ENCODE data around the gene TAOK2.

Gene TAOK2

DNA sequence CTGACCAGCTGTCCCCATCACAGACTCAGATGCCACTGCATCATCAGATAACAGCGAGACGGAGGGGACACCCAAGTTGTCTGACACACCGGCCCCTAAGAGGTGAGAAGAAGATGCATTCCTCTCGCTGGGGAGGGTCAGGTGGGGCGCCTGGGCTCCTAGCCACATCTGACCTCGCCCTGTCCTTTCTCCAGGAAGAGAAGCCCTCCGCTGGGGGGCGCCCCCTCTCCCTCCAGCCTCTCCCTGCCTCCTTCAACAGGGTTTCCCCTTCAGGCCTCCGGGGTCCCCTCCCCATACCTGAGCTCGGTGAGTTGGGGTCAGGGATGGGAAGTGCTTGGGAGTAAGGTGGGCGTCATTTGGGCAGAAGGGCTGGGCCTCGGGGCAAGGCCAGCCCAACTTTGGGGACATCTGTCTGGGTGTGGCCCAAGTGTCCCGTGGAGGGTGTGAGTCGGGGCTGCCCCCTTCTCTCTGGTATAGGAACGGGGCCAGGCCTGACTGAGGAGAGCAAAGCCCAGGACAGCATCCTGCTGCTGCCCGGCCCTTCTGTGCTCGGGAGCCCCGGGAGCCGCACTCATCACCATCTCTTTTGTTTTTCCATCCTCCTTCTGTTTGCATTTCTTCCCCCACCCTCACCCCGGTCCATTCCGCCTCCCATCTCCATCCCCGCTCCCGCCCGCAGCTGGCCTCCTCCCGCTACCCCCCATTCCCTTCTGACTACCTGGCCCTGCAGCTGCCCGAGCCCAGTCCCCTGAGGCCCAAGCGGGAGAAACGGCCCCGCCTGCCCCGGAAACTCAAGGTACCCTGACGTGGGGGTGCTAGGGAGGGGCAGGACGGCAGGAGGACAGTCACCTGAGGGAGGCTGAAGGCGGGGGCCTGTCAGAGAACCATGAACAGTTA lies 27.3 kb downstream of the TAOK2 start:
- Histone ChIP-seq H3K9me3 (replicated peaks; ENCODE audit: low read length) (no peaks in the 10 kb centered on the region), H3K9ac (ENCODE audit: low read depth, low read length) (no peak overlapping the region), H3K27me3 (ENCODE audit: control insufficient read depth, insufficient read depth, low read length) (no peaks in the 10 kb centered on the region), H3K4me1 (ENCODE audit: control insufficient read depth, insufficient read depth, low read length) (peaks cover 6% of the 10 kb centered on the region), H3K4me2 (ENCODE audit: low read length) (no peak overlapping the region), H3K4me3 (ENCODE audit: low read length) (no peak overlapping the region), H3K36me3 (ENCODE audit: insufficient read depth, low read length) (peaks cover 31% of the 10 kb centered on the region)

DNA sequence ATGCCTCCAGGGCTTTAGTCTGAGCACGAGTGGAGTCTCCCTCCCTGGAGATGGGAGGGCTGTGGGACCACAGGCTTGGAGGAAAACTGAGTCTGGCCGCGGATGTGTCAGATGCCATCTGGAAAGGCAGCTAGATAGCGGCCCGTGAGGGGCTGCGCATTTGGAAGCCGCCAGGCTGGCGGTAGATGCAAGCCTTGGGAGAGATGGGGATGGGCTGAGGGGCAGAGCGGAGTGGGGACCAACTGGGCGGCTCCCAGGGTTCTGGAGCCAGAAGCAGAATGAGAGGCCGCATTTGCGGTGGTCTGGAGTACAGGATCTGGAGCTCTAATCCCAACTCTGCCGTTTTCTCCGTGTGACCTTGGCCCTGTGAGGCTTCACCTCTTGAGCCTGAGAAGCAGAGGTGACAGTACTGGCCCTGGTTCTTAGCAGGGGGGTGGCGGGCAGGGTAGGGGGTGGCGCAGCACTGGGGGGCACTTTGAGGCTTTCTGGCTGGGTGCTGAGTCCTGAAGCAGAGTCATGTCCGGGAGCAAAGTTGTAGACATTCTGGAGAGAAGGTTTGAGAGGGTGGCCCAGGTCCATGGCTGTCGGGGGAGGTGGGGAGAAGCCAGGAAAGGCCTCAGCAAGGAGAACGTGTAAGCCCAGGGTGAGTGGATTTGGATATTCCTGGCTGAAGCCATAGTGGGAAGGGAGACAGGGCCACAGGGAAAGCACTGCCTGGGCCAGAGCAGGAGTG lies 29.1 kb downstream of the TAOK2 start:
- Histone ChIP-seq H3K4me2 (ENCODE audit: low read length) (no peak overlapping the region), H3K4me1 (ENCODE audit: control insufficient read depth, insufficient read depth, low read length) (no peaks in the 10 kb centered on the region), H3K9me3 (replicated peaks; ENCODE audit: low read length) (no peaks in the 10 kb centered on the region), H3K27me3 (ENCODE audit: control insufficient read depth, insufficient read depth, low read length) (peaks cover 3% of the 10 kb centered on the region), H3K9ac (ENCODE audit: low read depth, low read length) (no peak overlapping the region), H3K36me3 (ENCODE audit: insufficient read depth, low read length) (peaks cover 28% of the 10 kb centered on the region), H3K4me3 (ENCODE audit: low read length) (no peak overlapping the region)

DNA sequence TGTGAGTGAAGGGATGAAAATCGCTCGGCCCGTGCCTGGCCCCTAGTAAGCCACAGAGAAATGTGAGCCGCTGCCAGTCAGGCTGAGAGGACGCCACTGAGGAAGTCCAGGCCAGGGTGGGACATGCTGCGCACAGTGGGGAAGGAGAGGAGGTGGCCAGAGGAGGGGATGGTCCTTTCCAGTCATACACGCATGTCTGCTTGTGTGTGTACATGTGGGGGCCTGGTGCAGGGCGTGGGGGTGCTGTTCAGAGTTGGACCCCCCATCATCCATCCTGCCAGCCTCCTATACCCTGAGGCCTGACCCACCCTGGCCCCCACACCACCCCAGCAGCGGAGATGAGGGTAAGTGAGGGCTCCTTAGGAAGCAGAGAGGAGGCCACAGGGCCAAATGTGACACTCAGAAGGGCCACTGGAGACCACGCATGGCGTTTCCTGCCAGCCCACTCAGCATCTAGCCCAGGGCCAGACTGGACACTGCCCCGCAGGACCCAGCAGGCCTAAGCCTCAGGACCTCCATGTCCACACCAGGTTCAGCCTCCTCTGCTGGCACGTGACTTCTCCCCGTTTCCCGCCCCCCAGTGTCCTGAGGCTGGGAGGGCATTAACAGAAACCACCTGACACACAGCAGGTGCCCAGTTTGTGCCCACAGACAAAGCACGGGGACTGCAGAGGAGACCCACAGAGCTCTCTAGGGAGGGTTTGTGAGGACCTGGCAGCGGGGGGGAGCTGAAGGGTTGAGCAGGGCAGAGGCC lies 30.2 kb downstream of the TAOK2 start:
- Histone ChIP-seq H3K36me3 (ENCODE audit: insufficient read depth, low read length) (peaks cover 27% of the 10 kb centered on the region), H3K9ac (ENCODE audit: low read depth, low read length) (no peak overlapping the region), H3K4me2 (ENCODE audit: low read length) (no peak overlapping the region), H3K4me3 (ENCODE audit: low read length) (no peak overlapping the region), H3K27me3 (ENCODE audit: control insufficient read depth, insufficient read depth, low read length) (peaks cover 5% of the 10 kb centered on the region), H3K9me3 (replicated peaks; ENCODE audit: low read length) (no peaks in the 10 kb centered on the region), H3K4me1 (ENCODE audit: control insufficient read depth, insufficient read depth, low read length) (no peaks in the 10 kb centered on the region)

DNA sequence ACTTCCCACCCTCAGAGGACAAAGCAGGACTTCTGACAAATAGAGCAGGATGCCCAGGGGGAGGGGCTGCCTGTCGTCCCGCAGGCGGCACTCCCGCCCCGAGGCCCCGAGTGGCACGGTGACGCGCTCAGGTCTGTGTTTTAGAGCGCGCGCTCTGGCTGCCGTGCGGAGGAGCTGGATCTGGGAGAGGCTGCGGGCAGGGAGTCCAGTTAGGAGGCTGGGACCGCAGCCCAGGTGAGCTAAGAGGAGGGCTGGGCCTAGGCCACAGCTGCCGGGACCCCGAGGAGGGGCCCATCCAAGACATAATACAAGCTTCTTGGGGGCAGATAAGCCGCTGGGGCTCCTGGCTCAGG lies 30.7 kb downstream of the TAOK2 start:
- H3K4me1 ChIP-seq (ENCODE audit: control insufficient read depth, insufficient read depth, low read length): no peaks in the 10 kb centered on the region
- H3K27me3 ChIP-seq (ENCODE audit: control insufficient read depth, insufficient read depth, low read length): peaks cover 10% of the 10 kb centered on the region
- no peak overlapping the region for H3K9ac ChIP-seq (ENCODE audit: low read depth, low read length)
- no peak overlapping the region for H3K4me3 ChIP-seq (ENCODE audit: low read length)
- H3K9me3 ChIP-seq (replicated peaks; ENCODE audit: low read length): no peaks in the 10 kb centered on the region
- H3K4me2 ChIP-seq (ENCODE audit: low read length): no peak overlapping the region
- H3K36me3 ChIP-seq (ENCODE audit: insufficient read depth, low read length): peaks cover 24% of the 10 kb centered on the region

DNA sequence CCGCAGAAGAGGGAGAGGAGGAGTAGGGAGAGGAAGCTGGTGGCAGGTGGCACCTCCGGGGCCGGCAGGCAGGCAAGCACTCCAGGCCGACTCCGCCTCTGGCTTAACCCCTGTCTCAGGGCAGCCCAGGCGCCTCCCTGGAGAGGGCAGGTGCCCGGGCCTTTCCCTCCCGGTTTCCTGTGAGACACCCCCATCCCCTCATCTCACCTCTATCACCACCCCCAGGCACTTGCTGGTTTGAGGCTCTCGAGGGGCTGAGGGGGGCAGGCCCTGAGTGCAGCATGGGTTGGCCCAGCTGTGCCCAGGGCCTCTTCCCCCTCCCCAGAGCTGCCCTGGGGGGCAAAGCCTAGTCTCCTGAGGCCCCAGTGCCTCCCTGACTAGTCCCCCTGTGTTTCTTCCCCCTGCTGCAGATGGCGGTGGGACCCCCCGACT lies 31.2 kb downstream of the TAOK2 start:
- Histone ChIP-seq H3K4me3 (ENCODE audit: low read length) (no peak overlapping the region), H3K27me3 (ENCODE audit: control insufficient read depth, insufficient read depth, low read length) (peaks cover 15% of the 10 kb centered on the region), H3K36me3 (ENCODE audit: insufficient read depth, low read length) (peaks cover 20% of the 10 kb centered on the region), H3K9me3 (replicated peaks; ENCODE audit: low read length) (no peaks in the 10 kb centered on the region), H3K4me2 (ENCODE audit: low read length) (no peak overlapping the region), H3K9ac (ENCODE audit: low read depth, low read length) (no peak overlapping the region), H3K4me1 (ENCODE audit: control insufficient read depth, insufficient read depth, low read length) (no peaks in the 10 kb centered on the region)

DNA sequence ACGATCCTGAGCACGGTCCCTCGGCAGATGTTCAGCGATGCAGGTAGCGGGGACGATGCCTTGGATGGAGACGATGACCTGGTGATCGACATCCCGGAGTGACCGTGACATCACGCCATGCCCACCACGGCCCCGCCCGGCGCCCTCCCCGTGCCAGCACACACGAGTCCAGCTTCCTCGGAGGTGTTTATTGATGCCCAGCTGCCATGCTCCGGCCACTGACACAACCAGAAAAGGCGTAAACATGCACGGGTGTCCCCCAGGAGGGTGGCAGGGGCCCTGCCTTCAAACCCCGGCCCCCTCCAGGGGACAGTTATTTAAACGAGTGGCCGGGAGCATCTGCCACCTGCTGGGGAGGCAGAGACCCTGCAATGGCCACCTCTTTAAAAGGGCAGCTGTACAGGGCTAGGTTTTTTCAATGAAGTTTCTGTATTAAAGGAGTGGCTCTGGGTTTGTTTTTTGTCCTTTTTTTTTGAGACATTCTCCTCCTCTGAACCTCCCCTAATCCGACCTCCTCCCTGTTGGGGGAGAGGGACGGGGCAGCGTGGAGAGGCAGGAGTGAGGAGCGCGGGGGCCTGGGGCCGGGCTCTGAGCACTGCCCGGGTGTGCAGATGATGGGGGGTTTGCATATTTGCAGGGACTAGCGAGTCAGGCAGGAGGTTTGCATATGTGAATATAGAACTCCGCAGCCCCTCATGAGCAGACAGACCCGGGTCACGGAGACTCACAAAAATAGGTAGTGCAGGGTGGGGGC lies 31.9 kb downstream of the TAOK2 start:
- peaks cover 18% of the 10 kb centered on the region for H3K36me3 ChIP-seq (ENCODE audit: insufficient read depth, low read length)

DNA sequence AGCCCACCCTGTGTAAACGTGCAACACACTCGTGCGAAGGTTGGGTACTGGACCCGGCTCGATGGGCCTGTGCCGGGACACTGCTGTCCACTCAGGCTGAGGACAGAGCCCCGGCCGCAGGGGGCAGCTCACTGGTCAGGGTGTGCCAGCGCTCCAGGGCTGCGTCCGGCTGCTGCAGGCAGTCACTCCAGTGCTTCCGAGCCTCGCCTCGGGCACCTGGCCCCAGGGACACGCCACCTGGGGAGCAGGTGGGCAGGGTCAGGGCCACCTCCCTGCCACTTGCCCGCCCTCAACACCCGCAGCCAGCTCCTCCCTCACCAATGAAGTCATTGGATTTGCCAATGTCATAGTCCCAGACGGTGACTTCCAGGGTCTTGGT lies 32.4 kb downstream of the TAOK2 start:
- H3K4me1 ChIP-seq (ENCODE audit: control insufficient read depth, insufficient read depth, low read length): peaks cover 6% of the 10 kb centered on the region
- no peaks in the 10 kb centered on the region for H3K9me3 ChIP-seq (replicated peaks; ENCODE audit: low read length)
- H3K36me3 ChIP-seq (ENCODE audit: insufficient read depth, low read length): peaks cover 18% of the 10 kb centered on the region
- H3K4me2 ChIP-seq (ENCODE audit: low read length): no peak overlapping the region
- peaks cover 23% of the 10 kb centered on the region for H3K27me3 ChIP-seq (ENCODE audit: control insufficient read depth, insufficient read depth, low read length)
- no peak overlapping the region for H3K4me3 ChIP-seq (ENCODE audit: low read length)
- no peak overlapping the region for H3K9ac ChIP-seq (ENCODE audit: low read depth, low read length)

More for the DNA sequence above, 31.9 kb downstream of the TAOK2 start:
- H3K4me2 ChIP-seq (ENCODE audit: low read length): no peak overlapping the region
- no peak overlapping the region for H3K4me3 ChIP-seq (ENCODE audit: low read length)
- no peaks in the 10 kb centered on the region for H3K9me3 ChIP-seq (replicated peaks; ENCODE audit: low read length)
- H3K9ac ChIP-seq (ENCODE audit: low read depth, low read length): no peak overlapping the region
- H3K4me1 ChIP-seq (ENCODE audit: control insufficient read depth, insufficient read depth, low read length): peaks cover 3% of the 10 kb centered on the region
- peaks cover 22% of the 10 kb centered on the region for H3K27me3 ChIP-seq (ENCODE audit: control insufficient read depth, insufficient read depth, low read length)

DNA sequence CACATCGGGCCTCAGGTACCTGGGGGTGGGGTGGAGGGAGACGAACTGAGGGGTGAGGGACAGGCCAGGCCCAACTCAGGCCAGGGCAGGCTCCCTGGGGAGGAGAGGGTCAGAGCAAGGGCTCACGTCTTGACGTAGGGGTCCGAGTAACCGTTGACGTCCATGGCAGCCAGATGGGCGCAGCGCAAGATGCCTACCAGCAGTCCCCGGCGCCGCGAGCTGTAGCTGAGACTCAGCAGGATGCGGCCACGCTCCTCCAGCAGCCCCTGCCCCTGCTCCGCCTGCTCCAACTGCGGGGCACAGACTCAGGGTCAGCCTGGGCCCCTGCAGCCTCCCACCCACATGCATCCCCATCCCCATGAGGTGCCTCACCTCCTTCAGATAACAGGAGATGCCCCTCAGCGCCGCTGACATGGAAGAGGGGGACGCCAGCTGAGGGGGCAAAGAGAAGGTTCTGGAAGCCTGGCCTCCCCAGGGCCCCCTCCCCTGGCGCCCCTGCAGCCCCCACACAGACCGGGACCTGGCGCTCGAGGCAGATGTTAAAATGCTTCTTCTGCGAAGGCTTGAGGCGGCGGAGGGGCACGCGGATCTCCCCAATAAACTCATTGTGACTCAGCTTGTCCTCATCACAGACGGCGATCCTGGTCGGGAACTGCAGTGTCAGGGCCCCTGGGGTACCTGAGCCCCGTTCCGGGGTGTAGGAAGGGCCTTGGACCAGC lies 33.1 kb downstream of the TAOK2 start:
- H3K4me1 ChIP-seq (ENCODE audit: control insufficient read depth, insufficient read depth, low read length): peaks cover 6% of the 10 kb centered on the region
- peaks cover 28% of the 10 kb centered on the region for H3K27me3 ChIP-seq (ENCODE audit: control insufficient read depth, insufficient read depth, low read length)
- peaks cover 13% of the 10 kb centered on the region for H3K36me3 ChIP-seq (ENCODE audit: insufficient read depth, low read length)
- no peak overlapping the region for H3K4me3 ChIP-seq (ENCODE audit: low read length)
- H3K4me2 ChIP-seq (ENCODE audit: low read length): no peak overlapping the region
- no peak overlapping the region for H3K9ac ChIP-seq (ENCODE audit: low read depth, low read length)
- no peaks in the 10 kb centered on the region for H3K9me3 ChIP-seq (replicated peaks; ENCODE audit: low read length)

DNA sequence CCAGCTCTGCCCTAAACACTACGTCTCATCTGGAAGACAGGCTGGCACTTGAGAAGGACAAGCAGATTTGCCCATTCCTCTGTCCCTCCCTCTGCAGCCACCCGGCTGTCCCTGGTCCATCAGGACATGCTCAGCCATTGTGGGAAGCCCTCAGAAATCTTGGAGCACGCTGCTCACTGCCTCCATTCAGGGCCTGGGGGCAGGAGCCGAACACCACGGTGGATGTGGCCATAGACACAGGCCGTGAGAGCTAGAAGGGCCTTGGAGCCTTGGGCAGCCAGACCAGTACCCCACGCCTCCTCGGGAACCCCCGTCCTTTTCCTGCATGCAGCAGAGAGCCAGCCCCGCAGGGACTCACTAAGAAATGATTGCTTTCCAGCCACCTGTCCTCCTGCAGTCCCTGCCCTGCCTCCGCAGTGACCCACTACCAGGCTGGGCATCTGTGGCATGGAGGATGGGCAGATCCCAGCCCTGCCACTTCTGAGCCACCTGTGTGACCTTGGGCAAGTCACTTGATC lies 33.8 kb downstream of the TAOK2 start:
- Histone ChIP-seq H3K27me3 (ENCODE audit: control insufficient read depth, insufficient read depth, low read length) (peaks cover 32% of the 10 kb centered on the region), H3K4me3 (ENCODE audit: low read length) (no peak overlapping the region), H3K36me3 (ENCODE audit: insufficient read depth, low read length) (peaks cover 7% of the 10 kb centered on the region), H3K4me1 (ENCODE audit: control insufficient read depth, insufficient read depth, low read length) (peaks cover 6% of the 10 kb centered on the region), H3K9me3 (replicated peaks; ENCODE audit: low read length) (no peaks in the 10 kb centered on the region), H3K9ac (ENCODE audit: low read depth, low read length) (no peak overlapping the region), H3K4me2 (ENCODE audit: low read length) (no peak overlapping the region)

DNA sequence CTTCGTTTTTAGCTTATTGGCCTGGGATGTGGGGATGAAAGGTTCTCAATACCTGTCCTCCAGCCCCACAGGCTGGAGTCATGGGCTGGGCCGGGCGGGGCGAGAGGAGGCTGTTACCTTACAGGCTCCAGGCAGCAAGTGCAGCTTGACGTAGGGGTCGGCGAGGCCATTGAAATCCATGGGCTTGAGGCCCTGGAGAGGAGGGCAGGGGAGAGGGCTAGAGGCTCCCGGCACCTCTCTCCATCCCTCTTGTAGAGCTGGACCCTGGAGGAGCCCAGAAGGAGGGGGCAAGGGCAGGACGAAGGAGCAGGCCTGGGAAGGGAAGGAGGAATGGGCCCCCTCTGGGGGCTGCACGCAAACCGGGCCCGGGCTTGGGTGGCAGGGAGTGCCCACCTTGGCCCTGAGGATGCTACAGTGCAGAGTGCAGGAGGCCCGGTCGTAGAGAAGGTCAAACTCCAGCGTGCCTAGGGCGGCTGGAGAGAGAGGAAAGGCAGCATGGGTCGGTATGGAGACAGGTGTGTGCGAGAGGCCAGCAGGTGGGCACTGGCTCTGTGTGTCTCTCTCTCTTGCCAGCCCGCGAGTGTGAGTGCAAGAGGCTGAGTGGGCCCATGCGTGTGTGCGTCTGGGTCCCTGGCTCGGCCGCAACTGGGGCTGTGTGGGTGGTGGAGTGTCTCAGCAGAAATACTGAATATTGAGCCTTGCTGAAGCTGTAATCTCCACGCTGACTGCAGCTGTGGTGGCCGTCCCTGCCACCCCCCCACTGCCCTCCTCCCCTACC lies 35.6 kb downstream of the TAOK2 start:
- H3K4me2 ChIP-seq (ENCODE audit: low read length): no peak overlapping the region
- H3K4me1 ChIP-seq (ENCODE audit: control insufficient read depth, insufficient read depth, low read length): peaks cover 6% of the 10 kb centered on the region
- H3K36me3 ChIP-seq (ENCODE audit: insufficient read depth, low read length): peaks cover 5% of the 10 kb centered on the region
- H3K27me3 ChIP-seq (ENCODE audit: control insufficient read depth, insufficient read depth, low read length): peaks cover 32% of the 10 kb centered on the region
- no peaks in the 10 kb centered on the region for H3K9me3 ChIP-seq (replicated peaks; ENCODE audit: low read length)
- H3K4me3 ChIP-seq (ENCODE audit: low read length): no peak overlapping the region
- H3K9ac ChIP-seq (ENCODE audit: low read depth, low read length): no peak overlapping the region

Data from skeletal muscle satellite cell (primary cell).